Activated CD4-positive, alpha-beta memory T cell treated with anti-CD3 and anti-CD28 coated beads, Interleukin-2, amount 10 ng/mL, durations not matched to agents 7 days and 5 days (primary cell): Measurements from ENCODE around the gene KCNS1. TPM values are rescaled to one million over a fixed set of nuclear protein-coding genes. Genes with fewer than 3 reads are reported as not detected.
"Not testable (repeated sequence)": the region's sequence is repeated elsewhere in the genome, so short reads cannot be mapped to it uniquely, and the experiment has no call there.

Experiments used
- CTCF ChIA-PET: fragments of 350-600 bp; sonication (Branson Sonifier 250); formaldehyde crosslinking; loops from one replicate; lab custom pipeline; 2021; ENCODE audit warnings: antibody characterized with exemption, inconsistent platforms; lab: Charles Lee
- POLR2A ChIA-PET: fragments of 350-600 bp; sonication (Branson Sonifier 250); formaldehyde crosslinking; loops from one replicate; lab custom pipeline; 2021; ENCODE audit warnings: antibody characterized with exemption; lab: Charles Lee
- DNase-seq: peaks from one replicate; pipeline ENCODE4 v3.0.0-alpha.2; 2020
- H3K27ac Mint-ChIP-seq: one replicate; pipeline ENCODE4 v1.8.0; 2021; ENCODE audit warnings: mild to moderate bottlenecking, mixed read lengths
- H3K27me3 Mint-ChIP-seq: one replicate; pipeline ENCODE4 v1.8.0; 2021; ENCODE audit warnings: mixed read lengths
- H3K36me3 Mint-ChIP-seq: one replicate; pipeline ENCODE4 v1.8.0; 2021; ENCODE audit warnings: low read depth, mixed read lengths
- H3K4me1 Mint-ChIP-seq: one replicate; pipeline ENCODE4 v1.8.0; 2021; ENCODE audit warnings: mixed read lengths
- H3K4me3 Mint-ChIP-seq: one replicate; pipeline ENCODE4 v1.8.0; 2021; ENCODE audit warnings: mild to moderate bottlenecking, mixed read lengths
- H3K9me3 Mint-ChIP-seq: one replicate; pipeline ENCODE4 v1.8.0; 2021; ENCODE audit warnings: mixed read lengths
- total RNA-seq, 2 experiments: library from RNA; stranded (reverse); gene quantifications; one replicate each; pipeline ENCODE4 v1.2.3, GENCODE V29; 2021

KCNS1 gene
- total RNA-seq: under 1 TPM; 0.13 TPM

- Mint-ChIP-seq H3K4me1 (peaks cover 12% of the 10 kb centered on the region), H3K27me3 (peaks cover 52% of the 10 kb centered on the region), H3K27ac (no peak within 1 kb of the TSS), H3K36me3 (peaks cover 2% of the 10 kb centered on the region), H3K9me3 (no peaks in the 10 kb centered on the region), H3K4me3 (no peak within 1 kb of the TSS)
- DNase-seq: no peak
- ChIA-PET POLR2A (no interaction called here), CTCF (interaction anchor here (0.8 to 1.5 kb wide), 4 partner anchors 9 to 336 kb away, joined by 3 to 7 read pairs (median 3); no protein-coding TSS in a partner anchor)
Measured at GRCh38 chr20:45100563-45101245, at the start of gene KCNS1. Gene KCNS1 (minus strand): TSS chr20:45101127. CDS start chr20:45099236, 1,891 bp downstream.

- POLR2A ChIA-PET: no interaction called here
- no peak for DNase-seq
- CTCF ChIA-PET: no interaction called here
- H3K9me3 Mint-ChIP-seq: no peaks in the 10 kb centered on the region
- H3K4me3 Mint-ChIP-seq: no peak overlapping the region
- H3K36me3 Mint-ChIP-seq: no peaks in the 10 kb centered on the region
- H3K4me1 Mint-ChIP-seq: no peaks in the 10 kb centered on the region
- H3K27me3 Mint-ChIP-seq: peaks cover 40% of the 10 kb centered on the region
- no peak overlapping the region for H3K27ac Mint-ChIP-seq
Measured at GRCh38 chr20:45149062-45149461, 48.1 kb upstream of the KCNS1 start.

- CTCF ChIA-PET: no interaction called here
- no peaks in the 10 kb centered on the region for H3K36me3 Mint-ChIP-seq
- H3K4me1 Mint-ChIP-seq: no peaks in the 10 kb centered on the region
- H3K9me3 Mint-ChIP-seq: no peaks in the 10 kb centered on the region
- POLR2A ChIA-PET: no interaction called here
- H3K27me3 Mint-ChIP-seq: peaks cover 12% of the 10 kb centered on the region
- no peak for DNase-seq
- H3K4me3 Mint-ChIP-seq: no peak overlapping the region
- no peak overlapping the region for H3K27ac Mint-ChIP-seq
Measured at GRCh38 chr20:45140836-45141235, 39.9 kb upstream of the KCNS1 start.

GRCh38 chr20:45139733-45140375 lies 38.9 kb upstream of the KCNS1 start:
- not testable (repeated sequence) for H3K27me3 Mint-ChIP-seq, H3K27ac Mint-ChIP-seq, H3K4me1 Mint-ChIP-seq, H3K36me3 Mint-ChIP-seq, H3K9me3 Mint-ChIP-seq, H3K4me3 Mint-ChIP-seq, DNase-seq
- POLR2A ChIA-PET: interaction anchor here (1.3 kb wide), 1 partner anchor 42 kb away, joined by 4 read pairs; no protein-coding TSS in a partner anchor
- CTCF ChIA-PET: interaction anchor here (0.8 to 2.3 kb wide), 10 partner anchors 27 to 631 kb away, joined by 3 to 17 read pairs (median 4); no protein-coding TSS in a partner anchor

DNA sequence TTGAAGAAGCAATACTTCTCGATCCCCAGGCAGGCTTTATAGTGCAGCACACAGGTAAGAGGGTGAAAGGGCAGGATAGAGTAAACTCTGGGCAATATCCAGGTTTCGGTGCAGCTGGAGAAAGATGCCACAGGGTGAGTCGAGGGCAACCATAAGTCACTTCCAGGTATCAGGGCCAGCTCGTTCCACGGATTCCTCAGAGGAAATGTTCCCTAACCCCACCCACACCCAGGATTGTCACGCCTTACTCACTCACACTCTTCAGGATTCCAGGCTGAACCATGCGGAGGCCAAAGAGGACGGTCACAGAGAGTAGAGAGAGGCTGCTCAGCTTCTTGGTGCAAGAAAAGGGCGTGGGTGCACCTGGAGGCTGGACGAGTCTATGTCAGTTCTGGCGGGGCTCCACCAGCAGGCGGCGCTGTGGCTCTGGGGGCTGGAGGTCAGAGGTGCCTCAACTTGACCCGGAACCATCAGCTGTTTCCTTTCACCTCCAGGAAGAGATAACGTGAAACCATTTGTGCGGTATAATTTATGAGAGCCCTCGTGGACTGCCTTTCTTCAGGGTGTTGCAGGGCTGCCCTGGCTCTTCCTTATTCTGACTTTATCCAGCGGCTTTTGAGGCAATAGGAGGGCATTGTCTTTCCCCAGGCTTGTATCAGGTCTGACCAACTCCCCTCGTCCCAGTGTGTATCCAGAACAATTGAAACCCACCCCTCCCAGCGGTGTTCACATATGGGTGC lies 37.8 kb upstream of the KCNS1 start:
- Mint-ChIP-seq H3K9me3 (no peaks in the 10 kb centered on the region), H3K27me3 (peaks cover 8% of the 10 kb centered on the region), H3K27ac (no peak overlapping the region), H3K4me1 (no peaks in the 10 kb centered on the region), H3K36me3 (no peaks in the 10 kb centered on the region), H3K4me3 (no peak overlapping the region)
- CTCF ChIA-PET: interaction anchor here (0.7 to 2.3 kb wide), 13 partner anchors 8 to 632 kb away, joined by 3 to 17 read pairs (median 4); no protein-coding TSS in a partner anchor
- peak; percentile 76 for DNase-seq
- POLR2A ChIA-PET: interaction anchor here (1.3 kb wide), 1 partner anchor 41 kb away, joined by 4 read pairs; no protein-coding TSS in a partner anchor

DNA sequence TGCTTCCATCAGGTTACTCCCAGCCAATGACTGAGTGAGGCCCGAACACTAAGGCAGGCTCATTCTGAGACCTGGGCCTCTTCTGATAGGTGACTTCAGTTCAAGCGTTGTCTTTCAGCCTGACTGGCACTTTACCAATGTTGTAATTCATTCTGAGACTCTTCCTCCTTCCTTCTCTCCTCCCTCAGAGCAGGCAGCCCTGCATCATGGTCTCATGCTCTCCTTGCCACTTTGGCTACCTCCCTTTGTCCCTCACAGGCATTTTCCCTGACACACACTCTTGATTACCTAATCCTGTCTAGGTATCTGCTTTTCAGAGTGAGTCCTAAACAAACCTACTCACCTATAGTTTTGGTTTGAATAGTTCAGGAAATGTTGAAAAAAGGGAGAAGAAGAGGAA lies 36.0 kb upstream of the KCNS1 start:
- no peak for DNase-seq
- H3K36me3 Mint-ChIP-seq: no peaks in the 10 kb centered on the region
- H3K4me3 Mint-ChIP-seq: no peak overlapping the region
- no peak overlapping the region for H3K27ac Mint-ChIP-seq
- H3K27me3 Mint-ChIP-seq: peaks cover 20% of the 10 kb centered on the region
- no peaks in the 10 kb centered on the region for H3K4me1 Mint-ChIP-seq
- no peaks in the 10 kb centered on the region for H3K9me3 Mint-ChIP-seq
- POLR2A ChIA-PET: no interaction called here
- CTCF ChIA-PET: no interaction called here

DNA sequence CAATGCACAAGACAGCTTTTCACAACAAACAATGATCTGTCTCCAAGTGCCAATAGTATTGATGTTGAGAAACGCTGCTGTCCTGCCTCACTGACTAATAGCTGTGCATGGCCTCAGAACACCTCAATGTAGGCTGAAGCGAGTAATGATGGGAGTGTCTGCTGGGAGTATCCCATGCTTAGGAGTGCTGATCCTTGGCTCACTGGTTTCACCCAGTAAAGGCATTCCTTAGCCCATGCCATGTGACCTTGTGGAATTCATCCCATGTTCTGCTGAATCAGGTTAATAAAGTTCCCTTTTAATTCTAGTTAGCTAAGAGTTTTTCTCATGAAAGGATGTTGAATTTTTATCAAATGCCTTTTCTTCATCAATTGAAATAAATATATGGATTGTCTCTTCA lies 27.2 kb upstream of the KCNS1 start:
- Mint-ChIP-seq H3K36me3 (no peaks in the 10 kb centered on the region), H3K27me3 (peaks cover 60% of the 10 kb centered on the region), H3K9me3 (no peaks in the 10 kb centered on the region), H3K4me1 (no peaks in the 10 kb centered on the region), H3K4me3 (no peak overlapping the region), H3K27ac (no peak overlapping the region)
- POLR2A ChIA-PET: no interaction called here
- DNase-seq: no peak
- CTCF ChIA-PET: interaction anchor here (1.2 kb wide), 1 partner anchor 16 kb away, joined by 3 read pairs; no protein-coding TSS in a partner anchor

GRCh38 chr20:45124365-45124764 lies 23.4 kb upstream of the KCNS1 start, which contains the start of gene WFDC12:
Gene WFDC12 (minus strand): TSS chr20:45124465. CDS start chr20:45124447, 18 bp downstream.
- Mint-ChIP-seq H3K4me1 (no peaks in the 10 kb centered on the region), H3K27me3 (peaks cover 41% of the 10 kb centered on the region), H3K4me3 (no peak within 1 kb of the TSS), H3K27ac (no peak within 1 kb of the TSS), H3K36me3 (no peaks in the 10 kb centered on the region), H3K9me3 (no peaks in the 10 kb centered on the region)
- no peak for DNase-seq
- CTCF ChIA-PET: interaction anchor here (1.6 kb wide), 1 partner anchor 12 kb away, joined by 3 read pairs; no protein-coding TSS in a partner anchor
- POLR2A ChIA-PET: no interaction called here

DNA sequence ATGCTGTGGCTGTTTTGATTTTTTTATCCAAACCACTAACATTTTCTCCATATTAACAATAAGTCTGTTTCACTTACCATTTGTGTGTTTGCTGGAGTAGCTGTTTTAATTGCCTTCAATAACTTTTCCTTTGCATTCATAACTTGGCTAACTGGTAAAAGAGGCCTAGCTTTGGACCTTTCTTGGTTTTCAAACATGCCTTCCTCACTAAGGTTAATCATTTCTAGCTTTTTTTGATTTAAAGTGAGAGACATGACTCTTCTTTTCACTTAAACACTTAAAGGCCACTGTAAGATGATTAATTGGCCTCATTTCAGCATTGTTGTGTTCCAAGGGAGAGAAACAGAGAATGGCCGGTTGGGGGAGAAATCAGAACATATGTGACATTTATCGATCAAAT lies 20.5 kb upstream of the KCNS1 start:
- no peak overlapping the region for H3K4me3 Mint-ChIP-seq
- H3K27ac Mint-ChIP-seq: no peak overlapping the region
- no peaks in the 10 kb centered on the region for H3K4me1 Mint-ChIP-seq
- no peaks in the 10 kb centered on the region for H3K9me3 Mint-ChIP-seq
- peaks cover 40% of the 10 kb centered on the region for H3K27me3 Mint-ChIP-seq
- no peaks in the 10 kb centered on the region for H3K36me3 Mint-ChIP-seq
- ChIA-PET POLR2A (no interaction called here), CTCF (no interaction called here)
- no peak for DNase-seq

DNA sequence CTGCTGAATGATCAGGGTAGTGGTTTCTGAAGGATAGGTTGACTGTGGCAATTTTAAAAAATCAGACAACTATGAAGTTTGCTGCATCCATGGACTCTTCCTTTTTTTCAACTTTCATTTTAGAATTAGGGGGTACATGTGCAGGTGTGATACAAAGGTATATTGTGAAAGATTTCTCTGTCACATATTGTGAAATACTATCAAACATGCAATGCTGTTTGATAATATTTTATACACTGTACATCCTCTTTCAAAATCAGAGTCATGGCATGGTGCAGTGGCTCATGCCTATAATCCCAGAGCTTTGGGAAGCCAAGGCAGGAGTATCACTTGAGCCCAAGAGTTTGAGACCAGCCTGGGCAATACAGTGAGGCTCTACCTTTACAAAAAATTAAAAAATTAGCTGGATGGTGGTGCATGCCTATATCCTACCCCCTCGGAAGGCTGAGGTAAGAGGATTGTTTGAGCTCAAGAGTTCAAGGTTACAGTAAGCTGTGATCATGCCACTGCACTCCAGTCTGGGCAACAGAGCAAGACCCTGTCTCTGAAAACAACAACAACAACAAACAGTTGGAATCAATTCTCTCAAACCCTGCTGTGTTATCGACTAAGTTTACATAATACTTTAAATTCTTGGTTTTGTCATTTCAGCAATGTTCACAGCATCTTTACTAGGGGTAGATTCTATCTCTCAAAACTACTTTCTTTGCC lies 18.8 kb upstream of the KCNS1 start:
- H3K9me3 Mint-ChIP-seq: no peaks in the 10 kb centered on the region
- no peak for DNase-seq
- H3K36me3 Mint-ChIP-seq: no peaks in the 10 kb centered on the region
- peaks cover 31% of the 10 kb centered on the region for H3K27me3 Mint-ChIP-seq
- ChIA-PET CTCF (interaction anchor here (0.7 to 1.4 kb wide), 2 partner anchors 11 to 24 kb away, joined by 3 to 5 read pairs; no protein-coding TSS in a partner anchor), POLR2A (no interaction called here)
- H3K4me3 Mint-ChIP-seq: no peak overlapping the region
- H3K27ac Mint-ChIP-seq: no peak overlapping the region
- H3K4me1 Mint-ChIP-seq: peaks cover 2% of the 10 kb centered on the region

GRCh38 chr20:45118028-45118427 lies 17.1 kb upstream of the KCNS1 start:
- H3K36me3 Mint-ChIP-seq: no peaks in the 10 kb centered on the region
- DNase-seq: no peak
- ChIA-PET CTCF (interaction anchor here (0.7 to 1.3 kb wide), 2 partner anchors 16 to 21 kb away, joined by 3 to 5 read pairs; no protein-coding TSS in a partner anchor), POLR2A (no interaction called here)
- H3K27ac Mint-ChIP-seq: no peak overlapping the region
- H3K4me3 Mint-ChIP-seq: no peak overlapping the region
- H3K9me3 Mint-ChIP-seq: no peaks in the 10 kb centered on the region
- H3K4me1 Mint-ChIP-seq: peaks cover 4% of the 10 kb centered on the region
- peaks cover 25% of the 10 kb centered on the region for H3K27me3 Mint-ChIP-seq

GRCh38 chr20:45117581-45117980 lies 16.7 kb upstream of the KCNS1 start:
- peaks cover 26% of the 10 kb centered on the region for H3K27me3 Mint-ChIP-seq
- POLR2A ChIA-PET: no interaction called here
- no peak for DNase-seq
- CTCF ChIA-PET: interaction anchor here (1.3 kb wide), 1 partner anchor 21 kb away, joined by 5 read pairs; no protein-coding TSS in a partner anchor
- no peak overlapping the region for H3K27ac Mint-ChIP-seq
- no peaks in the 10 kb centered on the region for H3K36me3 Mint-ChIP-seq
- H3K4me1 Mint-ChIP-seq: peaks cover 4% of the 10 kb centered on the region
- no peaks in the 10 kb centered on the region for H3K9me3 Mint-ChIP-seq
- no peak overlapping the region for H3K4me3 Mint-ChIP-seq
